Measurements from ENCODE around the gene SHANK3. TPM values are rescaled to one million over a fixed set of nuclear protein-coding genes. Genes with fewer than 3 reads are reported as not detected.
A peak's percentile ranks its signal among the peaks of the same experiment; 100 is the strongest.

The SHANK3 gene
- total RNA-seq, 6 experiments from 2014 or later, result 9.7 to 16.0 (median 14.8) TPM

GRCh38 chr22:50691521-50691920 is 18.9 kb downstream of the SHANK3 start:
- ATAC-seq, result peak; percentile 57 to 71 (median 64)
- Histone ChIP-seq H3K4me3 (no peak overlapping the region), H3K27ac (no peak overlapping the region), H3K27me3 (no peaks in the 10 kb centered on the region), H3K36me3 (no peaks in the 10 kb centered on the region), H3K9me3 (no peaks in the 10 kb centered on the region), H3K4me1 (no peaks in the 10 kb centered on the region)
- intact Hi-C loops (cut with DNase I), result no loop called here
- peak in 2 of 3 donors; percentile 18 to 63 for DNase-seq
- 5% methylated on average over 2 of the region's 2 CpGs for WGBS (ENCODE audit: insufficient coverage, low coverage, low lambda C conversion rate, missing lambda C conversion rate)
- no peak for TF ChIP-seq POLR2A (IDR thresholded peaks at IDR 0.05)
- TF ChIP-seq, protein P1, sequence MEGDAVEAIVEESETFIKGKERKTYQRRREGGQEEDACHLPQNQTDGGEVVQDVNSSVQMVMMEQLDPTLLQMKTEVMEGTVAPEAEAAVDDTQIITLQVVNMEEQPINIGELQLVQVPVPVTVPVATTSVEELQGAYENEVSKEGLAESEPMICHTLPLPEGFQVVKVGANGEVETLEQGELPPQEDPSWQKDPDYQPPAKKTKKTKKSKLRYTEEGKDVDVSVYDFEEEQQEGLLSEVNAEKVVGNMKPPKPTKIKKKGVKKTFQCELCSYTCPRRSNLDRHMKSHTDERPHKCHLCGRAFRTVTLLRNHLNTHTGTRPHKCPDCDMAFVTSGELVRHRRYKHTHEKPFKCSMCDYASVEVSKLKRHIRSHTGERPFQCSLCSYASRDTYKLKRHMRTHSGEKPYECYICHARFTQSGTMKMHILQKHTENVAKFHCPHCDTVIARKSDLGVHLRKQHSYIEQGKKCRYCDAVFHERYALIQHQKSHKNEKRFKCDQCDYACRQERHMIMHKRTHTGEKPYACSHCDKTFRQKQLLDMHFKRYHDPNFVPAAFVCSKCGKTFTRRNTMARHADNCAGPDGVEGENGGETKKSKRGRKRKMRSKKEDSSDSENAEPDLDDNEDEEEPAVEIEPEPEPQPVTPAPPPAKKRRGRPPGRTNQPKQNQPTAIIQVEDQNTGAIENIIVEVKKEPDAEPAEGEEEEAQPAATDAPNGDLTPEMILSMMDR (IDR thresholded peaks at IDR 0.05), result peak; percentile 61 to 80 (median 70)

GRCh38 chr22:50693462-50693861 is 20.8 kb downstream of the SHANK3 start:
- Histone ChIP-seq H3K4me3 (no peak overlapping the region), H3K27me3 (no peaks in the 10 kb centered on the region), H3K27ac (no peak overlapping the region), H3K9me3 (no peaks in the 10 kb centered on the region), H3K36me3 (no peaks in the 10 kb centered on the region), H3K4me1 (peaks cover 0 to 9% (median 2%) of the 10 kb centered on the region in 4 donors)
- intact Hi-C loops (cut with DNase I), result no loop called here
- TF ChIP-seq POLR2A (IDR thresholded peaks at IDR 0.05), result no peak
- TF ChIP-seq, protein P1 (IDR thresholded peaks at IDR 0.05), result no peak
- no peak for ATAC-seq
- 76% methylated on average over 6 of the region's 6 CpGs for WGBS (ENCODE audit: insufficient coverage, low coverage, low lambda C conversion rate, missing lambda C conversion rate)
- DNase-seq, result no peak

GRCh38 chr22:50694099-50694605 is 21.5 kb downstream of the SHANK3 start:
- Histone ChIP-seq H3K27me3 (no peaks in the 10 kb centered on the region), H3K4me1 (peaks cover 0 to 16% (median 5%) of the 10 kb centered on the region in 4 donors), H3K27ac (no peak overlapping the region), H3K9me3 (no peaks in the 10 kb centered on the region), H3K4me3 (no peak overlapping the region), H3K36me3 (no peaks in the 10 kb centered on the region)
- DNase-seq (no peak), ATAC-seq (no peak)
- WGBS (ENCODE audit: insufficient coverage, low coverage, low lambda C conversion rate, missing lambda C conversion rate), result 53% methylated on average over 2 of the region's 3 CpGs
- TF ChIP-seq POLR2A (IDR thresholded peaks at IDR 0.05), result no peak
- TF ChIP-seq, protein P1 (IDR thresholded peaks at IDR 0.05), result no peak
- intact Hi-C loops (cut with DNase I), result no loop called here

DNA sequence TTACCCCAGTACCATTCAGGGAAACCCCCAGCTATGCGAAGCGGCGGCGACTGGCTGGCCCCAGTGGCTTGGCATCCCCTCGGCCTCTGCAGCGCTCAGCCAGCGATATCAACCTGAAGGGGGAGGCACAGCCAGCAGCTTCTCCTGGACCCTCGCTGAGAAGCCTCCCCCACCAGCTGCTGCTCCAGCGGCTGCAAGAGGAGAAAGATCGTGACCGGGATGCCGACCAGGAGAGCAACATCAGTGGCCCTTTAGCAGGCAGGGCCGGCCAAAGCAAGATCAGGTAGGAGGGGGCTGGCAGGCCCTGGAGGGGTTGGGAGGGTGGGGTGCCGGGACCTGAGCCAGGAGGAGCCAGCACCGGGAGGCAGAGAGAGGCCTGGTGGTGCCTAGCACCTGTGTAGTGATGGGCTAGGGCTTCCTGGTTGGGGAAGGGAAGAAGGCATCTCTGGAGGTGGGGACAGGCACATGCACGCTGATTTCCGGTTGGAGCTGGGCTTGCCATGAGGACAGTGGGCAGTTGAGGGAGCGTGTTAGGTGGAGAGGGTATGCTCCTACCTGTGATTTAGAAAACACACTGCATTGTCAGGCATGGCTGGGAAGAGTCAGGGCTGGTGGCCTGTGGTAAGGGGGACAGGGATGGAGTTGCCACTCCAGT is 22.3 kb downstream of the SHANK3 start:
- ATAC-seq (no peak), DNase-seq (peak; percentile 13 to 53 (median 38))
- Histone ChIP-seq H3K4me1 (peaks cover 0 to 23% (median 9%) of the 10 kb centered on the region in 4 donors), H3K36me3 (no peaks in the 10 kb centered on the region), H3K4me3 (no peak overlapping the region), H3K9me3 (no peaks in the 10 kb centered on the region), H3K27me3 (no peaks in the 10 kb centered on the region), H3K27ac (no peak overlapping the region)
- intact Hi-C loops (cut with DNase I), result loop anchor here in 1 of 2 donors (5.0 kb wide), 1 partner anchor 68 kb away; the partner anchor contains the start of gene ARSA
- TF ChIP-seq, protein P1 (IDR thresholded peaks at IDR 0.05), result no peak
- no peak for TF ChIP-seq POLR2A (IDR thresholded peaks at IDR 0.05)
- WGBS (ENCODE audit: insufficient coverage, low coverage, low lambda C conversion rate, missing lambda C conversion rate), result 85% methylated on average over 16 of the region's 18 CpGs
